SK-N-SH (cell line): ENCODE results near the gene GCNT2. TPM values are rescaled to one million over a fixed set of nuclear protein-coding genes. Genes with fewer than 3 reads are reported as not detected.
"Not testable (repeated sequence)": the region's sequence is repeated elsewhere in the genome, so short reads cannot be mapped to it uniquely, and the experiment has no call there.

Experiments
- CTCF ChIA-PET: fragments of 300-600, 350-600 bp; formaldehyde crosslinking; extraction: SDS; loops from one replicate; lab custom pipeline; 2021; lab: Yijun Ruan, JAX
- POLR2A ChIA-PET: fragments of 350-600 bp; sonication (Branson Sonifier 250); formaldehyde crosslinking; extraction: SDS; loops from one replicate; lab custom pipeline; 2020; ENCODE audit warnings: antibody characterized with exemption, inconsistent platforms; lab: Yijun Ruan, JAX
- DNase-seq: peaks from one replicate; pipeline ENCODE4 v3.0.0; 2012
- H2AFZ ChIP-seq: fragments of 200-600 bp; sonication (generic); 2 replicates; pipeline ENCODE4 v1.8.1; 2016; ENCODE audit warnings: antibody characterized with exemption, mild to moderate bottlenecking, low read depth
- H3F3A ChIP-seq: fragments of 200-600 bp; sonication (generic); replicated peaks from 2 replicates; pipeline ENCODE3; 2016; ENCODE audit warnings: antibody characterized with exemption, mild to moderate bottlenecking; ENCODE audit not compliant: insufficient read depth
- H3K27ac ChIP-seq, 2 experiments: fragments of 200-500 bp in 1 of 2; fragments of 200-600 bp in 1 of 2; sonication (Bioruptor generic) in 1 of 2; sonication (generic), shearing (Covaris generic) in 1 of 2; 2 replicates each; pipeline versions ENCODE4 v1.5.1 to v1.6.1; 2014 to 2016; ENCODE audit warnings: low read depth in 2 of 2, inconsistent platforms in 1 of 2, low read length in 1 of 2, mild to moderate bottlenecking in 1 of 2, mixed read lengths in 1 of 2
- H3K27me3 ChIP-seq: fragments of 200-600 bp; sonication (generic), shearing (Covaris generic); 2 replicates; pipeline ENCODE4 v1.6.1; 2016; ENCODE audit warnings: mixed run types; ENCODE audit not compliant: insufficient read depth
- H3K36me3 ChIP-seq, 2 experiments: fragments of 200-500 bp in 1 of 2; fragments of 200-600 bp in 1 of 2; sonication (Bioruptor generic) in 1 of 2; sonication (generic) in 1 of 2; replicated peaks in 1 of 2; 2 replicates each; pipeline versions ENCODE3 to v1.5.1; 2014 to 2016; ENCODE audit warnings: low read length in 1 of 2, mild to moderate bottlenecking in 1 of 2; ENCODE audit not compliant: insufficient read depth in 2 of 2, control insufficient read depth in 1 of 2
- H3K4me1 ChIP-seq, 2 experiments: fragments of 200-500 bp in 1 of 2; fragments of 200-600 bp in 1 of 2; sonication (Bioruptor generic) in 1 of 2; sonication (generic), shearing (Covaris generic) in 1 of 2; 2 replicates each; pipeline versions ENCODE4 v1.5.1 to v1.6.1; 2014 to 2016; ENCODE audit warnings: low read depth in 1 of 2, low read length in 1 of 2, mixed run types in 1 of 2; ENCODE audit not compliant: insufficient read depth in 2 of 2, control insufficient read depth in 1 of 2
- H3K4me2 ChIP-seq: fragments of 200-600 bp; sonication (generic), shearing (Covaris generic); 2 replicates; pipeline ENCODE4 v1.6.1; 2017; ENCODE audit warnings: mixed run types
- H3K4me3 ChIP-seq, 2 experiments: fragments of 200-500 bp in 1 of 2; fragments of 200-600 bp in 1 of 2; sonication (Bioruptor generic) in 1 of 2; sonication (generic), shearing (Covaris generic) in 1 of 2; 2 replicates each; pipeline versions ENCODE4 v1.5.1 to v1.8.1; 2014 to 2016; ENCODE audit warnings: low read depth in 2 of 2, inconsistent platforms in 1 of 2, low read length in 1 of 2, mild to moderate bottlenecking in 1 of 2, mixed read lengths in 1 of 2, moderate library complexity in 1 of 2
- H3K79me2 ChIP-seq: fragments of 200-600 bp; sonication (generic); 2 replicates; pipeline ENCODE4 v1.8.1; 2017; ENCODE audit warnings: mild to moderate bottlenecking; ENCODE audit not compliant: insufficient read depth
- H3K9ac ChIP-seq: fragments of 200-600 bp; sonication (generic); 2 replicates; pipeline ENCODE4 v1.6.1; 2017; ENCODE audit warnings: mixed run types
- H3K9me2 ChIP-seq: fragments of 200-600 bp; sonication (generic); 2 replicates; pipeline ENCODE4 v1.6.1; 2017; ENCODE audit warnings: mixed run types
- H3K9me3 ChIP-seq: fragments of 200-600 bp; sonication (generic); 2 replicates; pipeline ENCODE4 v1.6.1; 2017; ENCODE audit warnings: mixed run types, mild to moderate bottlenecking, moderate library complexity
- H4K20me1 ChIP-seq: fragments of 200-600 bp; sonication (generic); 2 replicates; pipeline ENCODE4 v1.6.1; 2017; ENCODE audit warnings: mild to moderate bottlenecking, mixed run types; ENCODE audit not compliant: insufficient read depth
- CHD2 ChIP-seq: fragments of 150-350 bp; IDR thresholded peaks from 2 replicates; pipeline ENCODE4 v1.6.1; 2018; ENCODE audit warnings: low read length; ENCODE audit not compliant: partially characterized antibody
- CTCF ChIP-seq: fragments of 200-600 bp; sonication (generic); IDR thresholded peaks from 2 replicates; pipeline ENCODE4 v1.6.1; 2017; ENCODE audit warnings: antibody characterized with exemption, mild to moderate bottlenecking, moderate library complexity
- ELF1 ChIP-seq: IDR thresholded peaks from 2 replicates; pipeline ENCODE4 v1.4.0; 2012
- FOSL2 ChIP-seq: IDR thresholded peaks from 2 replicates; pipeline ENCODE4 v1.4.0; 2012; ENCODE audit warnings: low read depth, mild to moderate bottlenecking, moderate library complexity, borderline replicate concordance
- IRF3 ChIP-seq: fragments of 150-350 bp; IDR thresholded peaks from 2 replicates; pipeline ENCODE4 v1.6.1; 2016; ENCODE audit warnings: mild to moderate bottlenecking, low read depth, low read length
- NFIC ChIP-seq: IDR thresholded peaks from 2 replicates; pipeline ENCODE4 v1.4.0; 2012; ENCODE audit warnings: borderline replicate concordance
- TCF12 ChIP-seq: IDR thresholded peaks from 2 replicates; pipeline ENCODE4 v1.4.0; 2012
- TEAD4 ChIP-seq: IDR thresholded peaks from 2 replicates; pipeline ENCODE4 v1.4.0; 2012; ENCODE audit warnings: mild to moderate bottlenecking, borderline replicate concordance; ENCODE audit not compliant: insufficient read depth
- USF1 ChIP-seq: IDR thresholded peaks from 2 replicates; pipeline ENCODE4 v1.4.0; 2012; ENCODE audit warnings: low read depth, borderline replicate concordance
- USF2 ChIP-seq: fragments of 150-350 bp; IDR thresholded peaks from 2 replicates; pipeline ENCODE4 v1.6.1; 2017; ENCODE audit warnings: antibody characterized with exemption, low read length, low read depth, borderline replicate concordance
- WGBS: methylation state at CpG from one replicate; pipeline ENCODE4 v1.1.6; 2017; ENCODE audit warnings: low lambda C conversion rate; 5-methylcytosine and 5-hydroxymethylcytosine counted together
- polyA plus RNA-seq, 3 experiments: library from polyadenylated mRNA; depleted of rRNA; stranded (reverse); fragments of >200 nt; gene quantifications; 2 replicates each; pipeline ENCODE4 v1.2.3, GENCODE V29; 2012

GCNT2 gene
- polyA plus RNA-seq, 1 of the 3 experiments (the other 2 are of a cell fraction), result 0.13 TPM

GRCh38 chr6:10516953-10517352, 4.2 kb upstream of the GCNT2 start:
- Histone ChIP-seq H3K36me3 (no peaks in the 10 kb centered on the region), H3K27me3 (no peaks in the 10 kb centered on the region), H3K4me2 (no peak overlapping the region), H2AFZ (no peak overlapping the region), H3K79me2 (no peaks in the 10 kb centered on the region), H4K20me1 (no peaks in the 10 kb centered on the region), H3K9me2 (no peaks in the 10 kb centered on the region), H3K27ac (no peak overlapping the region), H3F3A (no peaks in the 10 kb centered on the region), H3K4me1 (peaks cover 0 to 4% of the 10 kb centered on the region in 2 experiments; a peak in 1 of 4 replicates), H3K9me3 (no peaks in the 10 kb centered on the region), H3K9ac (no peak overlapping the region), H3K4me3 (no peak overlapping the region)
- POLR2A ChIA-PET, result no interaction called here
- CTCF ChIA-PET, result no interaction called here
- no peak for DNase-seq
- 78% methylated on average over 4 of the region's 4 CpGs for WGBS
- TF ChIP-seq ELF1 (no peak), USF1 (no peak), USF2 (no peak), CTCF (no peak), IRF3 (no peak), TCF12 (no peak), FOSL2 (no peak), TEAD4 (no peak), CHD2 (no peak)

GRCh38 chr6:10518557-10519407, 2.4 kb upstream of the GCNT2 start:
- no peaks in the 10 kb centered on the region for H3K9me3 ChIP-seq
- H3F3A ChIP-seq, result no peaks in the 10 kb centered on the region
- no peaks in the 10 kb centered on the region for H3K79me2 ChIP-seq
- peak overlapping the region in 1 of 2 experiments; percentile 51; a peak in 2 of 4 replicates for H3K27ac ChIP-seq
- CTCF ChIA-PET, result interaction anchor here (4.3 kb wide), 1 partner anchor 8 kb away, joined by 25 read pairs; no protein-coding TSS in a partner anchor
- peaks cover 0 to 4% of the 10 kb centered on the region in 2 experiments; a peak in 1 of 4 replicates for H3K4me1 ChIP-seq
- no peaks in the 10 kb centered on the region for H4K20me1 ChIP-seq
- H3K9me2 ChIP-seq, result no peaks in the 10 kb centered on the region
- TF ChIP-seq FOSL2, result peak; percentile 6; the same call in 1 of the 2 replicates
- no peak for TF ChIP-seq NFIC
- TF ChIP-seq, all 33 proteins: peak for 1
- no peak for DNase-seq
- H3K4me3 ChIP-seq, result no peak overlapping the region
- no peaks in the 10 kb centered on the region for H3K27me3 ChIP-seq
- H3K9ac ChIP-seq, result no peak overlapping the region
- H2AFZ ChIP-seq, result peak overlapping the region; percentile 16; the same call in 1 of the 2 replicates
- no peak overlapping the region for H3K4me2 ChIP-seq
- POLR2A ChIA-PET, result no interaction called here
- H3K36me3 ChIP-seq, result no peaks in the 10 kb centered on the region
- 67% methylated on average over 7 of the region's 7 CpGs for WGBS

- H3K4me2 ChIP-seq, POLR2A ChIA-PET, H3K79me2 ChIP-seq, H3K9me3 ChIP-seq, H3K4me3 ChIP-seq, H4K20me1 ChIP-seq, H3K36me3 ChIP-seq, H3F3A ChIP-seq, H3K4me1 ChIP-seq, H2AFZ ChIP-seq, H3K9me2 ChIP-seq, DNase-seq, H3K27me3 ChIP-seq, H3K9ac ChIP-seq: not testable (repeated sequence)
- CTCF ChIA-PET, result interaction anchor here (4.3 kb wide), 1 partner anchor 9 kb away, joined by 25 read pairs; no protein-coding TSS in a partner anchor
- H3K27ac ChIP-seq, result peak overlapping the region in 1 of 2 experiments; percentile 51; a peak in 1 of 4 replicates
- WGBS, result 89% methylated on average over 8 of the region's 8 CpGs
Observed at GRCh38 chr6:10519408-10519697, 1.8 kb upstream of the GCNT2 start.
